HG03520 (cell line): ENCODE measurements around the gene UVRAG.

Experiments used
- ATAC-seq: cut with Tn5 transposase; IDR thresholded peaks from one replicate; pipeline ENCODE4 v1.9.1; 2021; ENCODE audit warnings: mild to moderate bottlenecking, moderate library complexity; ENCODE audit not compliant: unreplicated experiment

The UVRAG gene

GRCh38 chr11:75802913-75803820, 11.8 kb upstream of the UVRAG start:
- no peak for ATAC-seq

GRCh38 chr11:75809111-75809510, 5.9 kb upstream of the UVRAG start:
- no peak for ATAC-seq

- ATAC-seq = no peak
Observed at GRCh38 chr11:75809991-75810390, 5.0 kb upstream of the UVRAG start.

GRCh38 chr11:75810637-75811390, 4.2 kb upstream of the UVRAG start:
- ATAC-seq = peak; percentile 17

GRCh38 chr11:75811485-75811884, 3.5 kb upstream of the UVRAG start:
- ATAC-seq = no peak

GRCh38 chr11:75812542-75813040, 2.4 kb upstream of the UVRAG start:
- ATAC-seq = no peak

GRCh38 chr11:75813124-75813523, 1.9 kb upstream of the UVRAG start:
- no peak for ATAC-seq

GRCh38 chr11:75813622-75814039, 1.4 kb upstream of the UVRAG start:
- ATAC-seq = no peak

- ATAC-seq = peak; percentile 22
Observed at GRCh38 chr11:75814363-75814676, 690 bp upstream of the UVRAG start.

GRCh38 chr11:75815345-75816168, 547 bp downstream of the UVRAG start:
- ATAC-seq = no peak

GRCh38 chr11:75816561-75817239, 1.7 kb downstream of the UVRAG start:
- no peak for ATAC-seq

- no peak for ATAC-seq
Observed at GRCh38 chr11:75820645-75821044, 5.6 kb downstream of the UVRAG start.

- no peak for ATAC-seq
Observed at GRCh38 chr11:75821202-75821601, 6.2 kb downstream of the UVRAG start.

GRCh38 chr11:75822541-75822940, 7.5 kb downstream of the UVRAG start:
- ATAC-seq = no peak

GRCh38 chr11:75823415-75823814, 8.4 kb downstream of the UVRAG start:
- no peak for ATAC-seq

- no peak for ATAC-seq
Observed at GRCh38 chr11:75823946-75824345, 8.9 kb downstream of the UVRAG start.

GRCh38 chr11:75826461-75827230, 11.6 kb downstream of the UVRAG start:
- no peak for ATAC-seq

- ATAC-seq = no peak
Observed at GRCh38 chr11:75827562-75827961, 12.6 kb downstream of the UVRAG start.

- no peak for ATAC-seq
Observed at GRCh38 chr11:75831915-75832502, 17.0 kb downstream of the UVRAG start.
